Uterus (tissue), 2 donors: Measurements from ENCODE around the gene ZBTB42.
A peak's percentile ranks its signal among the peaks of the same experiment; 100 is the strongest.

Experiments
- POLR2A ChIP-seq, 2 donors: fragments of 450-650 bp; IDR thresholded peaks; one replicate each; pipeline ENCODE4 v1.6.1; 2016; ENCODE audit warnings: antibody characterized with exemption in 2 of 2, mild to moderate bottlenecking in 1 of 2, moderate library complexity in 1 of 2
- TF ChIP-seq, protein P1 (sequence below), 4 experiments: fragments of 200-600 bp in 2 of 4; fragments of 450-650 bp in 2 of 4; sonication (generic) in 2 of 4; IDR thresholded peaks; one replicate each; pipeline ENCODE4 v1.5.1; 2016 to 2019; ENCODE audit warnings: antibody characterized with exemption in 4 of 4, mild to moderate bottlenecking in 2 of 4, moderate library complexity in 1 of 4

GRCh38 chr14:104827177-104828055 is 26.5 kb downstream of the ZBTB42 start:
- TF ChIP-seq, protein P1, sequence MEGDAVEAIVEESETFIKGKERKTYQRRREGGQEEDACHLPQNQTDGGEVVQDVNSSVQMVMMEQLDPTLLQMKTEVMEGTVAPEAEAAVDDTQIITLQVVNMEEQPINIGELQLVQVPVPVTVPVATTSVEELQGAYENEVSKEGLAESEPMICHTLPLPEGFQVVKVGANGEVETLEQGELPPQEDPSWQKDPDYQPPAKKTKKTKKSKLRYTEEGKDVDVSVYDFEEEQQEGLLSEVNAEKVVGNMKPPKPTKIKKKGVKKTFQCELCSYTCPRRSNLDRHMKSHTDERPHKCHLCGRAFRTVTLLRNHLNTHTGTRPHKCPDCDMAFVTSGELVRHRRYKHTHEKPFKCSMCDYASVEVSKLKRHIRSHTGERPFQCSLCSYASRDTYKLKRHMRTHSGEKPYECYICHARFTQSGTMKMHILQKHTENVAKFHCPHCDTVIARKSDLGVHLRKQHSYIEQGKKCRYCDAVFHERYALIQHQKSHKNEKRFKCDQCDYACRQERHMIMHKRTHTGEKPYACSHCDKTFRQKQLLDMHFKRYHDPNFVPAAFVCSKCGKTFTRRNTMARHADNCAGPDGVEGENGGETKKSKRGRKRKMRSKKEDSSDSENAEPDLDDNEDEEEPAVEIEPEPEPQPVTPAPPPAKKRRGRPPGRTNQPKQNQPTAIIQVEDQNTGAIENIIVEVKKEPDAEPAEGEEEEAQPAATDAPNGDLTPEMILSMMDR (IDR thresholded peaks at IDR 0.05), result peak in 2 of 4 experiments; percentile 4 to 33
- TF ChIP-seq POLR2A (IDR thresholded peaks at IDR 0.05), result peak in 1 of 2 donors; percentile 11
